ENCODE data around the gene CDH22.

Gene CDH22

DNA sequence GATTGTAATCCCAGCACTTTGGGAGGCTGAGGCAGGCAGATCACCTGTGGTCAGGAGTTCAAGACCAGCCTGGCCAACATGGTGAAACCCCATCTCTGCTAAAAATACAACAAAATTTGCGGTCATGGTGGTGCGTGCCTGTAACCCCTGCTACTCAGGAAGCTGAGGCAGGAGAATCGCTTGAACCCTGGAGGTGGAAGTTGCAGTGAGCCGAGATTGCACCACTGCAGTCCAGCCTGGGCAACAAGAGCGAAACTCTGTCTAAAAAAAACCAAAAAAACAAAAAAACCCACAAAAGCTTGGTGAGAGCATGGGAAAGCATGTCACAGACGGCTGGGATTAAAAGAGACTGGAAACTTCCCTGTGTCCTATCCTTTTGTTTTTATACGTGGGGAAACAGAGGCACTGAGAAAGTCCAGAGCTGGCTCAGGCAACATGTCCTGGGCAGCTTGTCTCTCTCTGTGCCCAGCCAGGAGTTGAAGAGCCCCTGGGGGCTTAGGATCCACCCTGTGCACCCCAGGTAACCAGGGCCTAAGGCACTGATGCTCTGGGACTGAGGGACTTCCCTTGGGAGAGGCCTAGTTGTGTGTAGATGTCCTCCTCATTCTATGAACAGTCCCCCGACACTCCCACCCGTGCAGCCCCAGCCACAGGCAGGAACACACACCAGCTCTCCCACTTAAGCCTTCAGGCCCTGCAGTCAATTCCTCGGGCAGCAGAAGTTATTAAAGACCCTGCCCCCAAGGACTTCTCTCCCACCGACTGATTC is 174.2 kb downstream of the CDH22 start:
- DNase-seq, result no peak

DNA sequence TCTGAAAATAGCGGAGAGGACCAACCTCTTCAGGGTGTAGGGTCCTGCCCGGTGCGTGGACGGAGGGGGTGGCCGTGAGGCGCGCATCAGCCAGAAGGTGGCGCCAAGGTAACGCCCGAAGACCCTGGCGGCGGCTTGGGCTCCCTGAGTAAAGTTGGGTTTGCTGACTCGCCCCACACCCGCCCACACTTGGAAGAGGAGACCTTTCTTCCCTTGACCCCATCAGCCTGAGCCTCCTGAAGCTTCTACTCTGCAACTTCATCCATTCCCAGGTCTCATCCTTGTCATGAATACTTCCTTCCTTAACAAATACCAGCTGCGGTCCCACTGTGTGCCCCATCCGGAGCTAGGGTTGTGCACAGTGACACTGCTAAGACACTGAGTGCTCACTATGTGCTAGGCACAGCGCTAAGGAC is 175.6 kb downstream of the CDH22 start:
- DNase-seq, result peak; percentile 58

DNA sequence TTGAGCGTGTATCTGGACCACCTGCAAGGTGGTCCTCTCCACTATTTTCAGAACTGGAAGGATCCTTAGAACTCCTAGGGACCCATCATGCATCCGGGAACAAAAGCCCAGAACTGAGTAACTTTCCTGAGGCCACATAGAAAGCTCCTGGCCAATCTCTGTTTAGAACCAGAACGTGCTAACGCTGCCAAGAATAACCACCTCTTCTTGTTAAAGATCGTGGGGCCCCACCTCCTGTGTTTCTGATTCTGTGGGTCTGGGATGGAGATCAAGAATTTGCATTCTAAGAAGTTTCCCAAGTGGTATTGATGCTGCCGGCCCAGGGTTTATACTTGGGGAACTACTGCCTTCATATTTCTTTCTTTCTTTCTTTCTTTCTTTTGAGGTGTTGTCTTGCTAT is 176.9 kb downstream of the CDH22 start:
- DNase-seq, result no peak

DNA sequence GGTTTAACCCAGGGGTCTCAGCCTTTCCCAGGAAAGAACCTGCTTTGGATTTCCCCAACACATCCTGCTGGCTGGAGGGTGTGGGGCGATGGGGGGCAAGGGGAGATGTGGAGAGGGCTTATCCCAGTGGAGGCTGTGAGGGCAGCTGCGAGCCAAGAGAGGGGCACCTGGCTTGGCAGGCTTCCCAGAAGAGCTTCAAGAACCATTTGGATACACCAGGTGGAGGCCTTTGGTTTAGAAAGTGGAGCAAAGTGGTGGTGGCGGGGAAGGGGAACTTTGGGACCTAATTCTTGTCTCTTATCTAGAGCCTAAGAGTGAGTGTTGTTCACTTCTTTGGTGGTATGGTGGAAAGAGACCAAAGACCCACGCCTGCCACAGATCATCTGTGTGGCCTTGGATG is 177.8 kb downstream of the CDH22 start:
- peak; percentile 46 for DNase-seq

DNA sequence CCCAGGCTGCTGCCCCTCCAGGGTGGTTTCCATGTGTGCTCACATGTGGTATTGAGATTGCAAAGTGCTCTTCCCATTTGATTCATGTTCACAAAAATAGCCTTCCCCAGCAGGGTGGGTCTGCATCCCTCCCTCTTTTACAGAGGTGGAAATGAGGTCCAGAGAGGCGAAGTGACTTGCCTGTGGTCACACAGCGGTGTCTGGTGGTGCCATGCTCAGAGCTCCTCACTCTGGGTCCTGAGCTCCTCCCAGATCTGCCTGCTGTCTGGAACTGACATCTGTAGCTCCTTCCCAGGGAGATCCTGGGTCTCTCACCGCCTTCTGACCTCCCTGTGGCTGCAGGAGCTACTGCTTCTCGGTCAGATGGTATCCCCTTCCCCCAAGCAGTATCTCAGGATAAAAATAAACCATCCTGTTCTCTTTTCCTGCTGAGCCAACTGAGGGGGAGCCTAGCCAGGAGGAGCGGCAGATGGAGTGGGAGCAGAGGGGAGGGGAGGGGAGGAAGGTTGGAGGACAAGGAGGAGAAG is 178.3 kb downstream of the CDH22 start:
- DNase-seq, result peak; percentile 22

DNA sequence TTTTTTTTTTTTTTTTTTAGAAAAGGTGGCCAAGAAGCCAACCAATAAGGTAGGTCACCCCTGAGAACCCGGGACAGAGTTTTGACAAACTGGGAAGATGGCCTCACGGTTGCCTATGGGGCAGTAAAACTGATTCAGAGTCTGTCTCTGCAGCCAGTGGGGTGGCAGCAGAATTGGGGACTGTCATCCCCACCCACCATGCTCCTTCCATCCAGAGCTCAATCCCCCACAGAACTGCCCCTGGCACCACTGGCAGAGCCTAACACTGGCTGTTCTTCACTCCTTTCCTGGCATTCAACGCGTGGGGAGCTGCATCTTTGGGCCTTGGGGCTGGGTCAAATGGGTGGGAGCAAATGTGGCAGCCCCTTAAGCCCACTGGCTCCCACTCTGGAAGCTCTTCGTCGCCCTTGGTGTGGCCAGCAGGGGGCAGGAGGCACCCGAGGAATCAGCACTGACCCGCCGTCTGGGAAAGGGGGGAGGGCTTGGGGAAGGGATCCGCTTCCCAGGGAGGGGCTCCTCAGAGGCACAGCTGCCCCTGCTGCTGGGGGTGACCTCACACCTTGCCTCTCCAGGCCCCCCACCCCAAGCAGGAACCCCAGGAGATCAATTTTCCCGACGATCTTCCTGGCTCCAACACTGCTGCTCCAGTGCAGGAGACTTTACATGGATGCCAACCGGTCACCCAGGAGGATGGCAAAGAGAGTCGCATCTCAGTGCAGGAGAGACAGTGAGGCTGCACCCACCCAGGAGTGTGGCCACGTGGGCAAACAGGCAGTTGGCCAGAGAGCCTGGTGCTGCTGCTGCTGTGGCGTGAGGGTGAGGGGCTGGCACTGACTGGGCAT is 179.8 kb downstream of the CDH22 start:
- peak; percentile 28 for DNase-seq

DNA sequence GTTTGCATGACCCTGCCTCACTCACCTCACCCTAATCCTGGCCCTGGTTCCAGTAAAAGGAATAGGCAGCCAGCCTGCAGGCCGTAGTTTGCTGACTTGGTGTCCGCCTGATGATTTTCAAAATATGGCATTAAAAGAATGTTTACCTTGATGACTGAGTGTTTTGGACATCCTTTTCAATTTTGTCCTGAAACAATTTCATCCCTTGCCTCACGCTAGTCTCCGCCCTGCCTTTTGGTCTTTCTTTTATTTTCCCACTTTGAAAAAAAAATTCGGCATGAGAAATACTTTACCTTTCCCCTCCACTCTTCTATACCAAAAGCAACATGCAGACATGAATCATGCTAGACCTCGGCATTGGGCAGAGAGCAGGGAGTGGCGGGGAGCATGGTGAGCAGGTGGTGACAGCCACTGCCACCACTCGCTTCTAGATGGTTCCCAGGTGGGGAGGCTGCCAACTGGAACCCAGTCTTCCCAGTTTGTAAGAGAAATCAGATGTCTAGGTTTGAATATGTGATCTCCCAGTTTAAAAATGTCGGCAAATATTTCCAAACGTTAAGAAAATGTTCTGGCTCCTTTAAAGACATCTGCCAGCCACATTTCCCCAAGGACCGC is 180.8 kb downstream of the CDH22 start:
- DNase-seq, result no peak

DNA sequence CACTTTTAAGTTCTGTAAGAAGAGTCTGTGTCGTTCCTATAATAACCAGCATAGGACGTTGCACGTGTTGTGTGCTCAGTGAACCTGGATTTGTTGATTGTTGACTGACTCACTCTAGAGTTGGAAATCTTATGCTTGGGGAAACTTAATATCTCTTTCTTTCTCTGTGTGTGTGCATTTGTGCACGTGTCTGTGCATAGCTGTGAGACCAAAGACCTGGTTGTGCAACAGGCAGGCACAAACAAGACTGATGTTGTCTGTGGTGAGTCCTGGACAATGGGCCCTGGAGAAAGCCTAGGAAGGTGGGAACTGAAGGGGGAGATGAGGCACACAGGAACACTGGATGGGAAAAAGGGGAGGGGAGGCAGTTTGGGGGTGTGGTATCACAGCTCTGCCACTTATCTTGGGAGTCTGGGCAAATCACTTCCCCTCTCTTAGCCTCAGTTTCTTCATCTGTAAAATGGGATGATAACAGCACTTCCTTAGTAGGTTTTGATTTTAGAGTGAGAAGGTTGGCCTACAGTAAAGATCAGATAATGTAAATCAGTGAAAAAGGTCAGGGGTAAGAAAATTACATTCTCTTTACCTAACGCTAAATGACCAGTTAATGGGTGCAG is 181.8 kb downstream of the CDH22 start:
- DNase-seq, result no peak

All from NCI-H1092 (cell line).